Measurements from ENCODE around the gene BDH2. TPM values are rescaled to one million over a fixed set of nuclear protein-coding genes. Genes with fewer than 3 reads are reported as not detected.
A peak's percentile ranks its signal among the peaks of the same experiment; 100 is the strongest.

The BDH2 gene
- total RNA-seq, 1 donor from 2014 or later = 13.9 TPM

DNA sequence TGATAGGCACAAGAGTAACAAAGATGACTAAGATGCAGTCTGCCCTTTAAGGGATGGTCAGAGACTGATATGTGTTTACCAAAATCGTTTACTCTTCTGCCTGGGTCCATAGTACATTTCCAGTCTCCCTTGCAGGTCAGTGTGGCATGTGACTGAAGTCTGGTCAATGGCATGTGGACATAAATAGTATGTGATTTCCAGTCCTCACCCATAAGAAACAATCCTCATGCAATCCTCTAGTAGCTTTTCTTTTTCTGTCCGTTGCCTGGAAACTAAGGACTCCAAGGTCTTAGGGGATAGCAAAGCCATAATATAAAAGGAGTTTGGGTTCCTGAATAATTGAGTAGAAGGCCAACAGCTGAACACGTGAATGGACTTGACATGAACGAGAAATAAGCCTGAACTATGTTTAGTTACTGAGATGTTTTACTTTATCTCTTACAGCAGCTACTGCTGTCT is 24.2 kb downstream of the BDH2 start:
- Histone ChIP-seq H3K9me3 (no peaks in the 10 kb centered on the region), H3K27me3 (no peaks in the 10 kb centered on the region), H3K36me3 (peaks cover 0 to 3% of the 10 kb centered on the region in 2 donors), H3K4me3 (peak overlapping the region; percentile 58 to 85), H3K27ac (peak overlapping the region; percentile 89 to 91), H3K4me1 (peaks cover 3 to 9% of the 10 kb centered on the region in 2 donors)
- intact Hi-C loops (cut with DNase I) = loop anchor here (5.0 kb wide), 1 partner anchor 728 kb away; the partner anchor contains the start of gene SLC39A8
- no peak for TF ChIP-seq CTCF (IDR thresholded peaks at IDR 0.05)
- no peak for DNase-seq (ENCODE audit: low spot score in 2 of 2)

- Histone ChIP-seq H3K27ac (peak overlapping the region in 1 of 2 donors; percentile 91), H3K27me3 (no peaks in the 10 kb centered on the region), H3K4me1 (peaks cover 3 to 9% of the 10 kb centered on the region in 2 donors), H3K4me3 (peak overlapping the region; percentile 58 to 85), H3K9me3 (no peaks in the 10 kb centered on the region), H3K36me3 (peaks cover 0 to 1% of the 10 kb centered on the region in 2 donors)
- no peak for TF ChIP-seq CTCF (IDR thresholded peaks at IDR 0.05)
- intact Hi-C loops (cut with DNase I) = loop anchor here (5.0 kb wide), 1 partner anchor 728 kb away; the partner anchor contains the start of gene SLC39A8
- no peak for DNase-seq (ENCODE audit: low spot score in 2 of 2)
Observed at GRCh38 chr4:103074744-103075434, 24.7 kb downstream of the BDH2 start.

- Histone ChIP-seq H3K9me3 (no peaks in the 10 kb centered on the region), H3K27me3 (no peaks in the 10 kb centered on the region), H3K4me1 (peaks cover 3 to 9% of the 10 kb centered on the region in 2 donors), H3K4me3 (no peak overlapping the region), H3K36me3 (no peaks in the 10 kb centered on the region), H3K27ac (no peak overlapping the region)
- intact Hi-C loops (cut with DNase I) = no loop called here
- TF ChIP-seq CTCF (IDR thresholded peaks at IDR 0.05) = no peak
- DNase-seq (ENCODE audit: low spot score in 2 of 2) = no peak
Observed at GRCh38 chr4:103073792-103074438, 25.7 kb downstream of the BDH2 start.

- Histone ChIP-seq H3K9me3 (no peaks in the 10 kb centered on the region), H3K36me3 (peaks cover 0 to 8% of the 10 kb centered on the region in 2 donors), H3K27ac (no peak overlapping the region), H3K4me1 (no peaks in the 10 kb centered on the region), H3K4me3 (no peak overlapping the region), H3K27me3 (no peaks in the 10 kb centered on the region)
- intact Hi-C loops (cut with DNase I) = no loop called here
- TF ChIP-seq CTCF (IDR thresholded peaks at IDR 0.05) = no peak
- DNase-seq (ENCODE audit: low spot score in 2 of 2) = no peak
Observed at GRCh38 chr4:103067841-103068547, 31.6 kb downstream of the BDH2 start.

DNA sequence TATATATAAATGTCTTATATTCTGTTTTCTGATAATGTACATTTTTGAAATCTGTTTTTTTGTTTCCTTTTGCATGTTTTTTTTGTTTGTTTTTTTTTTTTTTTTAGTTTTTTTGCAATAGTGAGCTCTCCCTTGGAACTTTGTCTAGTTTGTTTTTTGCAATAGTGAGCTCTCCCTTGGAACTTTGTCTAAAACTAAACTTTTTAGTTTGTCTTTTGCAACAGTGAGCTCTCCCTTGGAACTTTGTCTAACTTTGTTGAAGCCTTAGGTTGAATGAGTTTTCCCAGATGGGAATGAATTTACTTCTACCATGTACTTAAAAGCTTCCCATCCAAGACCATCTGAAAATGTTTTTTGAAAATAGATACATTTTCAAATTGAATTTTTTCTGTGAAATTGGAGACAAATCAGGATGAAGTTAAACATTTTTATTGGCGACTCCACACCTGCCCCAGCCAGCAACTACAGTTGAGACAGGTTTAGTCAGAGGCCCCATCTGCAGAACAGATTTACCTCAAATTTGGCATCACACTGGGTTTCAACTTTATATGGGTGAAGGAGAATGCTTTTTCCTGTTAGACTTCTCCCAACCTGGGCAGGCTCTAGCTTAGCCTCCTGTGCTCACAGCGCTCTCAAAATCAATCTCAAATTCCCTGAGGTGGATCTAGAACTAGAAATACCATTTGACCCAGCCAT is 39.0 kb downstream of the BDH2 start:
- H3K27me3 ChIP-seq = no peaks in the 10 kb centered on the region
- no peak overlapping the region for H3K4me3 ChIP-seq
- H3K27ac ChIP-seq = no peak overlapping the region
- H3K4me1 ChIP-seq = no peaks in the 10 kb centered on the region
- no peaks in the 10 kb centered on the region for H3K9me3 ChIP-seq
- intact Hi-C loops (cut with DNase I) = no loop called here
- no peak for TF ChIP-seq CTCF (IDR thresholded peaks at IDR 0.05)
- H3K36me3 ChIP-seq = peaks cover 0 to 8% of the 10 kb centered on the region in 2 donors
- DNase-seq (ENCODE audit: low spot score in 2 of 2) = no peak
